ENCODE results near the gene RGS5. TPM values are rescaled to one million over a fixed set of nuclear protein-coding genes. Genes with fewer than 3 reads are reported as not detected.

Gene RGS5
- total RNA-seq, 1 experiment from 2014 or later, result 4.6 TPM

- H3K4me1 ChIP-seq (ENCODE audit: control insufficient read depth in 1 of 2, insufficient read depth in 2 of 2, low read length in 2 of 2), result no peaks in the 10 kb centered on the region
- ChIA-PET POLR2A (no interaction called here), CTCF (no interaction called here), RAD21 (ENCODE audit: low non-redundant PET in 1 of 2, low total read pairs in 2 of 2, uncharacterized antibody in 2 of 2, unreplicated experiment in 2 of 2) (no interaction called here)
- no peak for DNase-seq (ENCODE audit: low read depth, low spot score)
- H3K27me3 ChIP-seq (ENCODE audit: insufficient read depth, low read length), result no peaks in the 10 kb centered on the region
- no peaks in the 10 kb centered on the region for H3K36me3 ChIP-seq (ENCODE audit: control insufficient read depth in 1 of 2, insufficient read depth in 2 of 2, low read length in 2 of 2)
- BruUV-seq (replicated peaks), result no TSS peak
- TF ChIP-seq ELF1 (IDR thresholded peaks at IDR 0.05; ENCODE audit: borderline replicate concordance, low read depth), result no peak
- H3K4me2 ChIP-seq (ENCODE audit: low read length), result no peak overlapping the region
- H3K27ac ChIP-seq (ENCODE audit: low read depth, low read length), result no peak overlapping the region
- ATAC-seq, result no peak
- H4K20me1 ChIP-seq (ENCODE audit: insufficient read depth), result no peaks in the 10 kb centered on the region
- H2AFZ ChIP-seq (ENCODE audit: low read depth, low read length, poor library complexity, severe bottlenecking), result no peak overlapping the region
- intact Hi-C loops (cut with micrococcal nuclease), result no loop called here
- no peaks in the 10 kb centered on the region for H3K9me3 ChIP-seq (ENCODE audit: control insufficient read depth in 1 of 2, insufficient read depth in 1 of 2, low read depth in 1 of 2, low read length in 2 of 2)
- H3K4me3 ChIP-seq (replicated peaks in 1 of 2; ENCODE audit: low read depth in 1 of 2, low read length in 2 of 2), result no peak overlapping the region
- no peaks in the 10 kb centered on the region for H3K9me2 ChIP-seq (ENCODE audit: insufficient read depth)
- H3K79me2 ChIP-seq (ENCODE audit: insufficient read depth, low read length), result no peaks in the 10 kb centered on the region
- no peak overlapping the region for H3K9ac ChIP-seq (ENCODE audit: low read length)
Observed at GRCh38 chr1:163250382-163250974, 47.8 kb upstream of the RGS5 start.

GRCh38 chr1:163248064-163248463 is 45.3 kb upstream of the RGS5 start:
- H2AFZ ChIP-seq (ENCODE audit: low read depth, low read length, poor library complexity, severe bottlenecking), result no peak overlapping the region
- intact Hi-C loops (cut with micrococcal nuclease), result no loop called here
- H3K9ac ChIP-seq (ENCODE audit: low read length), result no peak overlapping the region
- H3K9me3 ChIP-seq (ENCODE audit: control insufficient read depth in 1 of 2, insufficient read depth in 1 of 2, low read depth in 1 of 2, low read length in 2 of 2), result no peaks in the 10 kb centered on the region
- H3K9me2 ChIP-seq (ENCODE audit: insufficient read depth), result no peaks in the 10 kb centered on the region
- no peak for TF ChIP-seq ZBTB33 (IDR thresholded peaks at IDR 0.05; ENCODE audit: extremely low read depth, insufficient replicate concordance, low read length)
- TF ChIP-seq TCF7L2 (IDR thresholded peaks at IDR 0.05; ENCODE audit: borderline replicate concordance, extremely low read depth, insufficient read depth, insufficient read length), result no peak
- TF ChIP-seq FOSL1 (IDR thresholded peaks at IDR 0.05; ENCODE audit: low read depth), result no peak
- TF ChIP-seq CBX3 (IDR thresholded peaks at IDR 0.05; ENCODE audit: low read depth), result no peak
- TF ChIP-seq ELF1 (IDR thresholded peaks at IDR 0.05; ENCODE audit: borderline replicate concordance, low read depth), result no peak
- TF ChIP-seq SRF (IDR thresholded peaks at IDR 0.05; ENCODE audit: low read depth), result no peak
- TF ChIP-seq POLR2A (IDR thresholded peaks at IDR 0.05; ENCODE audit: borderline replicate concordance, extremely low read depth, insufficient read depth, insufficient read length), result no peak
- no peak for TF ChIP-seq JUND (IDR thresholded peaks at IDR 0.05)
- TF ChIP-seq CEBPB (IDR thresholded peaks at IDR 0.05; ENCODE audit: low read depth), result no peak
- TF ChIP-seq POLR2AphosphoS5 (IDR thresholded peaks at IDR 0.05; ENCODE audit: low read depth, low read length), result no peak
- TF ChIP-seq, protein P1, sequence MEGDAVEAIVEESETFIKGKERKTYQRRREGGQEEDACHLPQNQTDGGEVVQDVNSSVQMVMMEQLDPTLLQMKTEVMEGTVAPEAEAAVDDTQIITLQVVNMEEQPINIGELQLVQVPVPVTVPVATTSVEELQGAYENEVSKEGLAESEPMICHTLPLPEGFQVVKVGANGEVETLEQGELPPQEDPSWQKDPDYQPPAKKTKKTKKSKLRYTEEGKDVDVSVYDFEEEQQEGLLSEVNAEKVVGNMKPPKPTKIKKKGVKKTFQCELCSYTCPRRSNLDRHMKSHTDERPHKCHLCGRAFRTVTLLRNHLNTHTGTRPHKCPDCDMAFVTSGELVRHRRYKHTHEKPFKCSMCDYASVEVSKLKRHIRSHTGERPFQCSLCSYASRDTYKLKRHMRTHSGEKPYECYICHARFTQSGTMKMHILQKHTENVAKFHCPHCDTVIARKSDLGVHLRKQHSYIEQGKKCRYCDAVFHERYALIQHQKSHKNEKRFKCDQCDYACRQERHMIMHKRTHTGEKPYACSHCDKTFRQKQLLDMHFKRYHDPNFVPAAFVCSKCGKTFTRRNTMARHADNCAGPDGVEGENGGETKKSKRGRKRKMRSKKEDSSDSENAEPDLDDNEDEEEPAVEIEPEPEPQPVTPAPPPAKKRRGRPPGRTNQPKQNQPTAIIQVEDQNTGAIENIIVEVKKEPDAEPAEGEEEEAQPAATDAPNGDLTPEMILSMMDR (IDR thresholded peaks at IDR 0.05 in 2 of 3, conservative IDR thresholded peaks at IDR 0.05 in 1 of 3; ENCODE audit: borderline replicate concordance in 1 of 3, insufficient read depth in 1 of 3, low read depth in 2 of 3, low read length in 2 of 3), result no peak
- no peak for TF ChIP-seq SP1 (IDR thresholded peaks at IDR 0.05; ENCODE audit: low read depth)
- H4K20me1 ChIP-seq (ENCODE audit: insufficient read depth), result no peaks in the 10 kb centered on the region
- DNase-seq (ENCODE audit: low read depth, low spot score) (no peak), ATAC-seq (no peak)
- H3K36me3 ChIP-seq (ENCODE audit: control insufficient read depth in 1 of 2, insufficient read depth in 2 of 2, low read length in 2 of 2), result no peaks in the 10 kb centered on the region
- no peaks in the 10 kb centered on the region for H3K27me3 ChIP-seq (ENCODE audit: insufficient read depth, low read length)
- H3K4me1 ChIP-seq (ENCODE audit: control insufficient read depth in 1 of 2, insufficient read depth in 2 of 2, low read length in 2 of 2), result no peaks in the 10 kb centered on the region
- CTCF ChIA-PET, result no interaction called here
- H3K4me2 ChIP-seq (ENCODE audit: low read length), result no peak overlapping the region
- no TSS peak for BruUV-seq (replicated peaks)
- H3K79me2 ChIP-seq (ENCODE audit: insufficient read depth, low read length), result no peaks in the 10 kb centered on the region
- RAD21 ChIA-PET (ENCODE audit: low non-redundant PET in 1 of 2, low total read pairs in 2 of 2, uncharacterized antibody in 2 of 2, unreplicated experiment in 2 of 2), result no interaction called here
- POLR2A ChIA-PET, result no interaction called here
- H3K4me3 ChIP-seq (replicated peaks in 1 of 2; ENCODE audit: low read depth in 1 of 2, low read length in 2 of 2), result no peak overlapping the region
- H3K27ac ChIP-seq (ENCODE audit: low read depth, low read length), result no peak overlapping the region

Measured in HCT116 (cell line).